ENCODE measurements around the gene TMEM94. TPM values are rescaled to one million over a fixed set of nuclear protein-coding genes. Genes with fewer than 3 reads are reported as not detected.

Gene TMEM94
- total and polyA plus RNA-seq, 2 of the 13 experiments (the other 11 are each of a cell fraction or from before 2014, with no cell fraction given): 32.6 to 134 TPM

DNA sequence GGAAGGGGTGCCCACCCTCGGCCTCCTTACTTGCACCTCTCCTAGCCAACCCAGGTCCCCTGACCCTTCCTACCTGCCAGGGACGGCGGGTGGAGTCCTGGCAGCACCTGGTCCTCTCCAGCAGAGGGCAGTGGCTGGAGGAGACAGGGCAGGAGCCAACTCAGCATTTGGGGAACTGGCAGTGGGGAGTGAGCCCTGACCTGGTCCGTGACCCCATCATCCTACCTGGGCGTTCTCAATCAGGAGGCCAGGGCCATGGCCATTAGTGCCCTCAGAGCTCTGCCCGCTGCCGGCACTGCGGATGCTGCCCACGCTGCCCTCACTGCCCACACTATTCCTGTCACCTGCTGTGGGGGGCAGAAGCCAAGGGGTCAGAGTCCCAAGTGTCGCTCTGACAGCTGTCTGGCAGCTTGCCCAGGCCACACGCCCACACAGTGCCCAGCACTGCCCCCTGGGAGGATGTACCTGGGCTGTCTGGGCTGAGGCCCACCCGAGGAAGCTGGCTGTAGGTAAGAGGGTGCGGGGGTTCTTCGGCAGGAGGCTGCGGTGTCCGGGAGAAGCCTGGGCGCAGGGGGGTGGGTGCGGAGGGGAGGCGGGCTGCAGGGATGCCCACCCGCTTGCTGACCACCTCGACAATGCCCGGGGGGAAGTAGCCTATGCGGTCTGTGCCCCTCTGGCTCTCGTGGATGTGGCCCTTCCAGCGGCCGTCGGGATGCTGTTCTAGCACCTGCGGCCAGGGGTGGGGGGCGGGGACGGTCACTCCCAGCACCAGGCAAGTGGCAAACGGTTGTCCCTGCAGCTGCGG, 48.1 kb downstream of the TMEM94 start (continued):
- TF ChIP-seq NR2F6 (IDR thresholded peaks at IDR 0.05) (no peak; the same call in 1 of the 2 replicates), NR2F6 (CRISPR knock-in tag; IDR thresholded peaks at IDR 0.05) (peak; percentile 61; the same call in 1 of the 2 replicates), CCAR2 (optimal IDR thresholded peaks at IDR 0.05; ENCODE audit: low read depth, low read length) (no peak), GTF2F1 (IDR thresholded peaks at IDR 0.05; ENCODE audit: low read length) (no peak)

- no peaks in the 10 kb centered on the region for H3K27me3 ChIP-seq (ENCODE audit: control insufficient read depth in 1 of 2, insufficient read depth in 2 of 2, low read length in 2 of 2)
- no peak overlapping the region for H3K4me3 ChIP-seq (replicated peaks in 1 of 3; ENCODE audit: insufficient read depth in 1 of 3, low read depth in 2 of 3, low read length in 3 of 3)
- BruUV-seq (replicated peaks): no TSS peak
- DNase-seq (ENCODE audit: low spot score) (no peak), ATAC-seq (no peak), FAIRE-seq (no peak)
- CTCF ChIA-PET (ENCODE audit: low intra/inter-chr PET ratio, low total read pairs): interaction anchor here (2.7 kb wide), 1 partner anchor 11 kb away, joined by 22 read pairs; the partner anchor contains the start of genes CASKIN2 and TSEN54
- peaks cover 4 to 25% of the 10 kb centered on the region in 2 experiments; a peak in 4 of 5 replicates for H3K36me3 ChIP-seq (replicated peaks in 1 of 2; ENCODE audit: control insufficient read depth in 1 of 2, insufficient read depth in 2 of 2, low read length in 2 of 2)
- H3K4me1 ChIP-seq (ENCODE audit: insufficient read depth, low read length): peaks cover 36% of the 10 kb centered on the region
- no peak overlapping the region for H3K4me2 ChIP-seq (ENCODE audit: low read depth, low read length)
- no peak overlapping the region for H3K27ac ChIP-seq (ENCODE audit: extremely low read length, insufficient read depth, low read length)
- no peak overlapping the region for H3K9ac ChIP-seq (ENCODE audit: insufficient read depth, low read depth, low read length)
- intact Hi-C loops (cut with micrococcal nuclease; ENCODE audit: unreplicated experiment) (no loop called here), in situ Hi-C loops (cut with HindIII; ENCODE audit: extremely low pct_ligation_motif_present, low pct_unique_long_range_greater_than_20kb) (loop anchor here (5.0 kb wide), 1 partner anchor 78 kb away; no protein-coding TSS in a partner anchor)
- POLR2A ChIA-PET: interaction anchor here (0.7 to 1.3 kb wide), 2 partner anchors 11 to 45 kb away, joined by 3 read pairs; partner anchors contain the start of gene TSEN54
- H3K9me3 ChIP-seq (ENCODE audit: low read length): no peaks in the 10 kb centered on the region
- WGBS (ENCODE audit: low lambda C conversion rate): 85% methylated on average over 3 of the region's 4 CpGs
- H4K20me1 ChIP-seq (ENCODE audit: insufficient read depth, low read length): no peaks in the 10 kb centered on the region
- no peaks in the 10 kb centered on the region for H3K79me2 ChIP-seq (ENCODE audit: insufficient read depth, low read length)
- H2AFZ ChIP-seq (ENCODE audit: low read length): no peak overlapping the region
- no peak for TF ChIP-seq PRMT3 (CRISPR knock-in tag; IDR thresholded peaks at IDR 0.05; ENCODE audit: borderline replicate concordance, low read depth)
- TF ChIP-seq, protein P1, sequence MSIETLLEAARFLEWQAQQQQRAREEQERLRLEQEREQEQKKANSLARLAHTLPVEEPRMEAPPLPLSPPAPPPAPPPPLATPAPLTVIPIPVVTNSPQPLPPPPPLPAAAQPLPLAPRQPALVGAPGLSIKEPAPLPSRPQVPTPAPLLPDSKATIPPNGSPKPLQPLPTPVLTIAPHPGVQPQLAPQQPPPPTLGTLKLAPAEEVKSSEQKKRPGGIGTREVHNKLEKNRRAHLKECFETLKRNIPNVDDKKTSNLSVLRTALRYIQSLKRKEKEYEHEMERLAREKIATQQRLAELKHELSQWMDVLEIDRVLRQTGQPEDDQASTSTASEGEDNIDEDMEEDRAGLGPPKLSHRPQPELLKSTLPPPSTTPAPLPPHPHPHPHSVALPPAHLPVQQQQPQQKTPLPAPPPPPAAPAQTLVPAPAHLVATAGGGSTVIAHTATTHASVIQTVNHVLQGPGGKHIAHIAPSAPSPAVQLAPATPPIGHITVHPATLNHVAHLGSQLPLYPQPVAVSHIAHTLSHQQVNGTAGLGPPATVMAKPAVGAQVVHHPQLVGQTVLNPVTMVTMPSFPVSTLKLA (IDR thresholded peaks at IDR 0.05): no peak
- no peak for TF ChIP-seq ARNT2 (CRISPR knock-in tag; IDR thresholded peaks at IDR 0.05; ENCODE audit: low read depth)
- no peak for TF ChIP-seq ZNF331 (CRISPR knock-in tag; IDR thresholded peaks at IDR 0.05)
- TF ChIP-seq ZNF224 (CRISPR knock-in tag; IDR thresholded peaks at IDR 0.05): no peak
- TF ChIP-seq, protein P2, sequence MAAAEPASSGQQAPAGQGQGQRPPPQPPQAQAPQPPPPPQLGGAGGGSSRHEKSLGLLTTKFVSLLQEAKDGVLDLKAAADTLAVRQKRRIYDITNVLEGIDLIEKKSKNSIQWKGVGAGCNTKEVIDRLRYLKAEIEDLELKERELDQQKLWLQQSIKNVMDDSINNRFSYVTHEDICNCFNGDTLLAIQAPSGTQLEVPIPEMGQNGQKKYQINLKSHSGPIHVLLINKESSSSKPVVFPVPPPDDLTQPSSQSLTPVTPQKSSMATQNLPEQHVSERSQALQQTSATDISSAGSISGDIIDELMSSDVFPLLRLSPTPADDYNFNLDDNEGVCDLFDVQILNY (CRISPR knock-in tag; conservative IDR thresholded peaks at IDR 0.05): no peak
- TF ChIP-seq, protein P3, sequence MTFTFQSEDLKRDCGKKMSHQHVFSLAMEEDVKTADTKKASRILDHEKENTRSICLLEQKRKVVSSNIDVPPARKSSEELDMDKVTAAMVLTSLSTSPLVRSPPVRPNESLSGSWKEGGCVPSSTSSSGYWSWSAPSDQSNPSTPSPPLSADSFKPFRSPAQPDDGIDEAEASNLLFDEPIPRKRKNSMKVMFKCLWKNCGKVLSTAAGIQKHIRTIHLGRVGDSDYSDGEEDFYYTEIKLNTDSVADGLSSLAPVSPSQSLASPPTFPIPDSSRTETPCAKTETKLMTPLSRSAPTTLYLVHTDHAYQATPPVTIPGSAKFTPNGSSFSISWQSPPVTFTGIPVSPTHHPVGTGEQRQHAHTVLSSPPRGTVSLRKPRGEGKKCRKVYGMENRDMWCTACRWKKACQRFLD (CRISPR knock-in tag; IDR thresholded peaks at IDR 0.05; ENCODE audit: borderline replicate concordance): no peak
- TF ChIP-seq PAXIP1 (CRISPR knock-in tag; conservative IDR thresholded peaks at IDR 0.05): no peak
- no peak for TF ChIP-seq ZNF746 (CRISPR knock-in tag; IDR thresholded peaks at IDR 0.05)
- no peak for TF ChIP-seq FOXO1 (CRISPR knock-in tag; IDR thresholded peaks at IDR 0.05)
- no peak for TF ChIP-seq ZIK1 (CRISPR knock-in tag; IDR thresholded peaks at IDR 0.05; ENCODE audit: borderline replicate concordance, low read depth)
- no peak for TF ChIP-seq NR2F2 (IDR thresholded peaks at IDR 0.05; ENCODE audit: borderline replicate concordance, low read depth)
- TF ChIP-seq SP2 (CRISPR knock-in tag; IDR thresholded peaks at IDR 0.05): no peak
Observed at GRCh38 chr17:75505152-75505409, 48.6 kb downstream of the TMEM94 start.

Data from HepG2 (cell line).